Prostate gland (tissue), 2 donors: ENCODE results near the gene TGM4. TPM values are rescaled to one million over a fixed set of nuclear protein-coding genes. Genes with fewer than 3 reads are reported as not detected.

Experiments
- DNase-seq: peaks from one replicate; pipeline ENCODE4 v3.0.0-alpha.2; 2019; ENCODE audit warnings: low spot score
- H3K27ac ChIP-seq, 2 donors: fragments of 200-600 bp; sonication (generic); 2 replicates each; pipeline ENCODE4 v1.5.1; 2017 to 2019
- H3K27me3 ChIP-seq: fragments of 200-600 bp; sonication (generic); replicated peaks from 2 replicates; pipeline ENCODE4 v1.5.1; 2019; ENCODE audit not compliant: insufficient read depth
- H3K36me3 ChIP-seq, 2 donors: fragments of 200-600 bp; sonication (generic); 1 replicate in 1 of 2; 2 replicates in 1 of 2; pipeline versions ENCODE4 v1.5.1 to v1.8.1; 2017 to 2019
- H3K4me1 ChIP-seq: fragments of 200-600 bp; sonication (generic); replicated peaks from 2 replicates; pipeline ENCODE4 v1.5.1; 2019
- H3K4me3 ChIP-seq, 2 donors: fragments of 200-600 bp; sonication (generic); 2 replicates each; pipeline ENCODE4 v1.5.1; 2017 to 2019
- H3K9me3 ChIP-seq: fragments of 200-600 bp; sonication (generic); 2 replicates; pipeline ENCODE4 v1.5.1; 2017
- POLR2A ChIP-seq: fragments of 450-650 bp; IDR thresholded peaks from one replicate; pipeline ENCODE4 v1.6.1; 2016; ENCODE audit warnings: antibody characterized with exemption, mild to moderate bottlenecking
- POLR2AphosphoS5 ChIP-seq: sonication (generic); formaldehyde crosslinking; IDR thresholded peaks from one replicate; pipeline ENCODE4 v1.6.1; 2017; ENCODE audit warnings: antibody characterized with exemption
- WGBS: methylation state at CpG from one replicate; pipeline ENCODE4 v1.1.5; 2018; 5-methylcytosine and 5-hydroxymethylcytosine counted together
- intact Hi-C: fragments of 100-400 bp; cut with DNase I; formaldehyde crosslinking; loops from one replicate; pipeline ENCODE4 v1.14.2; 2022
- total RNA-seq, 2 donors: library from RNA; depleted of rRNA; stranded (reverse); fragments of >200 nt; gene quantifications; one replicate each; pipeline ENCODE4 v1.1.0, GENCODE V29; 2016
- TF ChIP-seq, protein P1 (sequence below), 4 experiments: fragments of 200-600 bp in 2 of 4; fragments of 450-650 bp in 2 of 4; sonication (generic) in 2 of 4; IDR thresholded peaks; 1 replicate in 3 of 4; 2 replicates in 1 of 4; pipeline ENCODE4 v1.5.1; 2016 to 2019; ENCODE audit warnings: antibody characterized with exemption in 4 of 4, mild to moderate bottlenecking in 2 of 4, moderate library complexity in 2 of 4

The TGM4 gene
- total RNA-seq, 2 donors from 2014 or later, result 7.4 to 2,264 TPM

- no peak for DNase-seq
- TF ChIP-seq POLR2AphosphoS5 (no peak), POLR2A (no peak)
- TF ChIP-seq, protein P1, sequence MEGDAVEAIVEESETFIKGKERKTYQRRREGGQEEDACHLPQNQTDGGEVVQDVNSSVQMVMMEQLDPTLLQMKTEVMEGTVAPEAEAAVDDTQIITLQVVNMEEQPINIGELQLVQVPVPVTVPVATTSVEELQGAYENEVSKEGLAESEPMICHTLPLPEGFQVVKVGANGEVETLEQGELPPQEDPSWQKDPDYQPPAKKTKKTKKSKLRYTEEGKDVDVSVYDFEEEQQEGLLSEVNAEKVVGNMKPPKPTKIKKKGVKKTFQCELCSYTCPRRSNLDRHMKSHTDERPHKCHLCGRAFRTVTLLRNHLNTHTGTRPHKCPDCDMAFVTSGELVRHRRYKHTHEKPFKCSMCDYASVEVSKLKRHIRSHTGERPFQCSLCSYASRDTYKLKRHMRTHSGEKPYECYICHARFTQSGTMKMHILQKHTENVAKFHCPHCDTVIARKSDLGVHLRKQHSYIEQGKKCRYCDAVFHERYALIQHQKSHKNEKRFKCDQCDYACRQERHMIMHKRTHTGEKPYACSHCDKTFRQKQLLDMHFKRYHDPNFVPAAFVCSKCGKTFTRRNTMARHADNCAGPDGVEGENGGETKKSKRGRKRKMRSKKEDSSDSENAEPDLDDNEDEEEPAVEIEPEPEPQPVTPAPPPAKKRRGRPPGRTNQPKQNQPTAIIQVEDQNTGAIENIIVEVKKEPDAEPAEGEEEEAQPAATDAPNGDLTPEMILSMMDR (IDR thresholded peaks at IDR 0.05), result no peak
- no peaks in the 10 kb centered on the region for H3K9me3 ChIP-seq
- WGBS, result 89% methylated on average over 4 of the region's 4 CpGs
- no peaks in the 10 kb centered on the region for H3K36me3 ChIP-seq
- H3K4me3 ChIP-seq, result no peak overlapping the region
- H3K27ac ChIP-seq, result no peak overlapping the region
- intact Hi-C loops, result no loop called here
- H3K27me3 ChIP-seq, result no peaks in the 10 kb centered on the region
- H3K4me1 ChIP-seq, result no peaks in the 10 kb centered on the region
Measured at GRCh38 chr3:44957986-44958385, 83.6 kb downstream of the TGM4 start.

GRCh38 chr3:44958386-44958785, 84.0 kb downstream of the TGM4 start:
- no peaks in the 10 kb centered on the region for H3K9me3 ChIP-seq
- TF ChIP-seq POLR2A (no peak), POLR2AphosphoS5 (no peak)
- TF ChIP-seq, protein P1 (IDR thresholded peaks at IDR 0.05), result no peak
- no peaks in the 10 kb centered on the region for H3K36me3 ChIP-seq
- WGBS, result 75% methylated on average over 7 of the region's 7 CpGs
- H3K27me3 ChIP-seq, result no peaks in the 10 kb centered on the region
- H3K4me1 ChIP-seq, result no peaks in the 10 kb centered on the region
- no peak overlapping the region for H3K4me3 ChIP-seq
- H3K27ac ChIP-seq, result no peak overlapping the region
- intact Hi-C loops, result no loop called here
- DNase-seq, result no peak

- no peak for DNase-seq
- Histone ChIP-seq H3K4me3 (no peak overlapping the region), H3K9me3 (no peaks in the 10 kb centered on the region), H3K27ac (no peak overlapping the region), H3K27me3 (no peaks in the 10 kb centered on the region), H3K36me3 (no peaks in the 10 kb centered on the region), H3K4me1 (no peaks in the 10 kb centered on the region)
- TF ChIP-seq POLR2A (no peak), POLR2AphosphoS5 (no peak)
- TF ChIP-seq, protein P1 (IDR thresholded peaks at IDR 0.05), result no peak
- intact Hi-C loops, result no loop called here
- 97% methylated on average over 3 of the region's 3 CpGs for WGBS
Measured at GRCh38 chr3:44960387-44961026, 86.1 kb downstream of the TGM4 start.

DNA sequence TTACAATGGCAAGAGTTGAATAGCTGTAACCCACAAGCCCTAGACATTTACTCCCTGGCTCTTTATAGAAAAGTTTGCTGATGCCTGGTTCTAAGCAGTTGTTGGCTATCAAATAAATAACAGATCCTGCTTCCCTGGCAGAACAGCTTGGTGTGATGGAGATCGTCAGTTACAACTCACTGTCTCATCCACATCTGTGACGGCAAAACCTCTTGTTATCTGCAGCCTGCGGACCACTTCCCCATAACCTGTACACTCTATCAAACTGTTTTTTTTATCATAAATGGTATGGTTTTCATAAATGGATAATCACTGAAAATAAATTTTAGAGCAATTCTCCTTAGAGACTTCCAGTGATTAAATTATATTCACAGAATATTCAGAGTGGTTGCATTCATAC, 87.5 kb downstream of the TGM4 start:
- no peaks in the 10 kb centered on the region for H3K27me3 ChIP-seq
- H3K4me3 ChIP-seq, result no peak overlapping the region
- no peaks in the 10 kb centered on the region for H3K36me3 ChIP-seq
- TF ChIP-seq POLR2A (no peak), POLR2AphosphoS5 (no peak)
- TF ChIP-seq, protein P1 (IDR thresholded peaks at IDR 0.05), result no peak
- WGBS, result 94% methylated on average over 3 of the region's 3 CpGs
- DNase-seq, result no peak
- H3K27ac ChIP-seq, result no peak overlapping the region
- H3K9me3 ChIP-seq, result no peaks in the 10 kb centered on the region
- H3K4me1 ChIP-seq, result no peaks in the 10 kb centered on the region
- intact Hi-C loops, result no loop called here
